GM19438 (cell line): ENCODE data around the gene TLE2.
"Not testable (repeated sequence)": the region's sequence is repeated elsewhere in the genome, so short reads cannot be mapped to it uniquely, and the experiment has no call there.

Source experiments
- ATAC-seq: cut with Tn5 transposase; IDR thresholded peaks from one replicate; pipeline ENCODE4 v1.9.1; 2021; ENCODE audit warnings: low read depth; ENCODE audit not compliant: unreplicated experiment

Gene TLE2

DNA sequence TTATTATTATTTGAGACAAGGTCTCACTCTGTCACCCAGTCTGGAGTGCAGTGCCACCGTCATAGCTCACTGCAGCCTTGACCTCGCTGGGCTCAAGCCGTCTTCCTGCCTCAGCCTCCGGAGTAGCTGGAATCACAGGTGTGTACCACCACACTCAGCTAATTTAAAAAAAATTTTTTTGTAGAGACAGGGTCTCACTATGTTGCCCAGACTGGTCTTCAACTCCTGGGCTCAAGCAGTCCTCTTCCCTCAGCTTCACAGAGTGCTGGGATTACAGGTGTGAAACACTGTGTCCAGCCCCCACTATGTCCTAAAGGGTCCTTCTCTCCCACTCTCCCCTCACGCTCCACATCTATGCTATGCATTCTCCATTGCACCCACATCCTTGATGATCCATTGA lies 9.1 kb upstream of the TLE2 start:
- ATAC-seq, result no peak

DNA sequence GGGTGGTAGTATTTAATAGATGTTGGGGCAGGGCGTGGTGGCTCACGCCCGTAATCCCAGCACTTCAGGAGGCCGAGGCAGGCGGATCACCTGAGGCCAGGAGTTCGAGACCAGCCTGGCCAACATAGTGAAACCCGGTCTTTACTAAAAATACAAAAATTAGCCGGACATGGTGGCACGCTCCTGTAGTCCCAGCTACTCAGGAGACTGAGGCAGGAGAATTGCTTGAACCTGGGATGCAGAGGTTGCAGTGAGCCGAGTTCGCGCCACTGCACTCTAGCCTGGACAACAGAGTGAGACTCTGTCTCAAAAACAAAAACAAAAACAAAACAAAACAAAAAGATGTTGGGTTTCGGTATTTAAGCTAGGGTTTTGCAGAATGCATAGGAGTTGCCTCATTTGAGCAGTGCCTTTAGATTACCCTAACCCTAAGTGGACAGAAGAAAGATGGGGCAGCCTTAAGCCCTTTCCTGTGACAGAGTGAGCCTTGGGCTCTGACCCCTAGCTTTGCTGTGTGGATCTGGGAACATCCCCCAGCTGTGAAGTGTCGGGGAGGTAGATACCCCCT lies 8.0 kb upstream of the TLE2 start:
- not testable (repeated sequence) for ATAC-seq

GRCh38 chr19:3036119-3036976 lies 7.3 kb upstream of the TLE2 start:
- ATAC-seq, result peak; percentile 36

DNA sequence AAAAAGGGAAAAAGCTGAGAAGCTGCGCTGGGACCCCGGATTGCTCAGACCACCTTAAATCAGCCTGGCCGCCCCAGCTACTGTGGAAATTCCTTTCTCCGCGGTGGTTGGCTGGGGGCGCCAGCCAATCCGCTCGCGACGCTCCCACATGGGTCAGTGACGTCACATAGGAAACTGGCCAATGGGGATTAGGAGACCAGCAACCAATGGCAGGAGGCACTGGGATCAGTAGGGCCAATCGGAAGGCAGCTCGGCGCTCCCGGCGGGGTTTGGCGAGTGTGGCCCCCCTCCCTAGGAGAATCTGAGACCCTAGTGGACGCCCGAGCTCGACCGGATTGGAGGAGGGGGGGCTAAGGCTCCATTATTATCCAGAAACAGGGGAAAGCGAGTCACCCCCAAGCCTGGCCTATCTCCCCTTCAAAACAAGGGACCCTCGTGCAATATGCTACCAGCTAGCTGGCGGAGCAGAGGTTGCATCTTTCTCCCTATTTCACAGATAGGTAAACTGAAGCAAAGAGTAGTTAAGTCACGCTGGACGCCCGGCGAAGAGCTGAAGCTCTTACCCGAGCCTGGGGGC lies 6.5 kb upstream of the TLE2 start:
- ATAC-seq, result peak; percentile 91

DNA sequence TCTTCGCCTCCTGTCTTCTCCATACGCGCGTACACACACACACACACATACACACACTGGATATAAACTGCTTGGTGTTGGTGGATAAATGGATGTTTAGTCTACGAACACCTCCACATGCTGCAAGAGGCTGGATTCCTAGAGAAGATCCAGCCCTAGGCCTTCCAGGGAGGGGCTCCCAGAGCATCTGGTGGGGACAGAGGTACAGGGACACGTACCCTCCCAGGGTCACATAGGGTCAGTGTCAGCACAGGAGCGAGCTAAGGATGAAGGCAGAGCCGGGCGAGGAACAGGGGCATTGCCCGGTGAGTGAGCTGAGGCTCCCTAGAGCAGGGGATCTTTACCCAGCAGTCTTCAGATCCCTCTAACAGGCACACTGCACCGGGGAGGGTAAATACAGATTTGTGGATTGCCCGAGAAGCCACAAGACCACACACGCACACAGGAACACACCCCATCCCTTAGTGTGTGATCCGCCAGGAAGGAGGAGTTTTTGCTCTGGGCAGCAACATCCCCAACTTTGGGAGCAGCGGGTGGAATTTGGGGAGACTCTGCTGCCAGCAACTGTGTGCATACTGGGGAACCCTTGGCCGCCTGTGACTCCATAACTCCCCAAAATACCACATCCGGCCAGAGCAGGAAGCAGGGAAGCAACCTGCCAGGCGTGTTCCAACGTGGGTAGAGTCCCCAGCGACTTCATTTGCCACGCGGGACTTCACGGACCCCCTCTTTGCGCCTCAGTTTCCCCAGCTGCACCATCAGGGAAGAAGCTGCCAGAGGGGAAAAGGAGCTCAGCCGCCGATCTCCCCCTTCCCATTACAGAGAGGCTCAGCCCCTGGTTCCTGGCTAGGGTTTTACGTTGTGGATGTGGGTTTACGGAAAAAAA lies 5.8 kb upstream of the TLE2 start:
- no peak for ATAC-seq

GRCh38 chr19:3034406-3034655 lies 5.3 kb upstream of the TLE2 start:
- ATAC-seq, result no peak

DNA sequence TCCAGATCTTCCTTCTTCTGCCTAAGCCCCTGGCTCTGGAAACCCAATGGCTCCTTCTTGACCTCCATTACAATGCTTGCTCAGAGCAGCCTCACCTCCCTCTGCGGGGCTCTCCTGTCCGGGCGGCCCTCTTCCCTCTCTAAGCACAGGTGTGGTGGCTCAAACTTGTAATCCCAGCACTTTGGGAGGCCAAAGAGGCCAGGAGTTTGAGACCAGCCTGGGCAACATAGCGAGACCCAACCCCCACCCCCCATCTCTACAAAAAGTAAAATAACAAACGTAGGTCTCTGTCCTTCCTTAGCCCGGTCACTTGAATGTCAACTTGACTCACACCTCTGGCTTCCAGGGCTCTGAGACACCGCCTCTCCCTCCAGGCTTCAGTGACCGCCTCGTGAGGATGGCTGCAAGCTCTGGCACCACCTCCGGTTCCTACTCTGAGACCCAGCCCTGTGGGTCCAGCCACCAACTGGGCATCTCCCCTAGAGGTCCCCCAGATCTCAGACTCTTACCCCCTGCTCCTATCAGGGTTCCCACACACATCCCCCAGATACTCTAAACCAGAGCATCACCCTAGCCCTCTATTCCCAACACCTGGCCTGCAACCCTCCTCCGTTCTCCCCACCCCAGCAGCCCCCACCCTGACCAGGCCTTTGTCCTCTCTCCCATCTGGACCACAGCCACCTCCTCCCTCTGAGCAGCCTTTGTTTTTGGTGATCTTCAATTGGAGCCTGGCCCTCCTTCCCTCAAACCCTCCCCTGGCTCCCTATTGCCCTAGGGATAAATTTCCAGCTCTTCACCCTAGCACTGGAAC lies 4.7 kb upstream of the TLE2 start:
- ATAC-seq, result no peak

GRCh38 chr19:3031607-3031867 lies 2.5 kb upstream of the TLE2 start:
- no peak for ATAC-seq

DNA sequence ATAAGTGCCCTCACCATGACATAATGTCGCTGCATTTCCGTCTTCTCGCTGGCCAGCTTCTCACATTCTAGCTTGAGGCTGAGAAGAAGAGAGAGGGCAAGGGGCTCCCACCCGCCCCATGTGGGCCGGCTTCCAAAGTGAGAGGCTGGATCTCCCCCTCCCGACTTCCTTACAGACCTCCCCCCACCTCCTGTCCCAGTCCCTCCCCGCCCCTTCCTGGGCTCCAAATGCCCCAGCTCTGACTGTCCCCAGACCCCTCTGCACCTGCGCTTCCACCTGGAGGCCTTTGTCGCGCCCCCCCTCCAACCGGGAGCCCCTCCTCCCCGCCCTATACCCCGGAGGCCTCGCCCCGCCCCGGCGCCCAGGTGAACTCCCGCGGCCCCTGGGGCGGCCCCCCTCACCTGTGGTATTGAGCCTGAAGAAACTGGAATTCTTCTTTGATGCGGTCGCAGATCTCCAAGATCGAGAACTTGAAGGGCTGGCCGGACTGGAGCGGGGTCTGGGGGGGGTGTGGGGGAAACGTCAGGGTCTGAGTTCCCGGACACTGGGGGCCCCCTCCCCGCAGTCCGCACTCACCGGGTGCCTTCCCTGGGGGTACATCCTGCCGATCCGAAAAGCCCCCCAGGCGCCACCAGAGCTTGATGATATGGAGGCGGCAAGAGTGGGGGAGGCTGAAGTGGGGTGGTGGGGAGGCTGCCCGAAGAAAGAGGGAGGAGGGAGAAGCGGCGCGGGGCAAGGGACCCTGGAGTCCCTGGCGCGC lies 595 bp downstream of the TLE2 start:
- no peak for ATAC-seq

DNA sequence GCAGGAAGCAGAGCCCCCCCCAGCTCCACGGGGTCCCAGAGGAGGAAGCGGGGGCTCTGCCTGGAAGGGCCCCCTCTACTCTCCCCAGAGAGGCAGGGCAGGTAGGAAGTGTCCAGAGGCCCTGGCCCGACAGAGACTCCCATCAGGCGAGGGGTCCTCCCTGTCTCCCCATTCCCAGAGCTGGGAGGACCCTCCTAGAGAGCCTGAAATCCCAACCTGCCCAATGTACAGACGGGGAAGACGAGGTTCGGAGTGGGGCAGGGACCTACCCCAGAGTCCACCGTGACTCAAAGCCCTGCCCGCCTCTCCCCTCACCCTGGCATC lies 1.1 kb downstream of the TLE2 start:
- ATAC-seq, result no peak

DNA sequence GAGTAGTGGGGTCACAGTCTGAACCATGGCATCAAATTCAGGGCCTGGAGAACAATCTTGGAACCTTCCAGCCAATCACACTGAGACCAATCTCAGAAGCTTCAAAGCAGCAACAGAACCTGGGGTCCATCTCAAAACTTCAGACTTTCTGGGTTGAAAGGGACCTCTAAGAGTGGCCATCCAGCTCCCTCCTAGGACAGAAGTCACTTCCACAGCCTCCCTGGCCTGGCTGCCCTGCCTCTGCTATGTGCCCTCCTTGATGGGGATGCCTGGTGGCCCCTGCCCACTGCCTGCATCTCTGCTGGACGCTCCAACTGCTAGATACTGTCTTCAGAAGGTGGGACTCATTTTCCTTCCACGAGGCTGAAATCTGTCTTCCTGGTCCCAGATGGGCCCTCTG lies 1.8 kb downstream of the TLE2 start:
- ATAC-seq, result no peak

- ATAC-seq, result no peak
These were observed 2.3 kb downstream of the TLE2 start for GRCh38 chr19:3026768-3027167.

DNA sequence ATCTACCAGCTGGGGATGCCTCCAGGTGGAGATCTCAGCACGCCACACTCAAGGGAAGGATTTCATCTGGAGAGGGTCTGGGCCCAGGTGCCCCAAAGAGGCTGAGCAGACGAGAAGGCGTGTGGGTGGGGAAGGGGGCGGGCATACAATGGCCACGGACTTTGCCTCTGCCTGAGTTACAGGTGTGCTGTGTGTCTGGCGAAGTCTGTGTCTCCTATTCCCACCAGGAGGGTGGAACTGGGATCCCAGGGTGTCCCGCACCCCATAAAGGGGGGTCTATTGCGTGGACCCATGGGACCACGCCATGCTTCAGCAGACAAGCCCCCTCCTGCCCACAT lies 3.6 kb downstream of the TLE2 start:
- no peak for ATAC-seq

- ATAC-seq, result no peak
These were observed 4.1 kb downstream of the TLE2 start for GRCh38 chr19:3024870-3025548.

GRCh38 chr19:3024509-3024869 lies 4.6 kb downstream of the TLE2 start:
- ATAC-seq, result no peak

DNA sequence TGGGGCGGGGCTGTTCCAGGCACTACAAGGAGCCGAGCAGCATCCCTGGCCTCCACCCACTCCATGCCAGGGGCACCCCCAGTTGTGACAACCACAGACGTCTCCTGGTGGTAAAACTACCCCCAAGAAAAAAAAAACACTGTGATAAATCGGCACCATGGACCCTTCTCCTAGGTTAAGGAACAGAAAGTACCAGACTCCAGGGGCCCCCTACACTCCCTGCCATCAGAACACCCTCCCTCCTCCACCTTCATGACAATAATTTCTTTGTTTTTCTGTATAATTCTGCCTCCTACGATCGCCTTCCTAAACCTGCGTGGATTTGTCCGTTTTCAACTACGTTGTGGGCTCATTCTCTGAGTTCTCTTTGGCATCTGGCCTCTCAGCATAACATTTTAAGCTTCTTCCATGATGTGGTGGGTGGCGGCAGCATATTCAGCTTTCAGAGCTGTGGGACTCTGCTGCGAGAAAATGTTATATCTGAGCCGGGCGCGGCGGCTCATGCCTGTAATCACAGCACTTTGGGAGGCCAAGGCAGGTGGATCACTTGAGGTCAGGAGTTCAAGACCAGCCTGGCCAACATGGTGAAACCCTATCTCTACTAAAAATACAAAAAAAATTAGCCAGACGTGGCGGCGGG lies 8.6 kb downstream of the TLE2 start:
- ATAC-seq, result no peak

DNA sequence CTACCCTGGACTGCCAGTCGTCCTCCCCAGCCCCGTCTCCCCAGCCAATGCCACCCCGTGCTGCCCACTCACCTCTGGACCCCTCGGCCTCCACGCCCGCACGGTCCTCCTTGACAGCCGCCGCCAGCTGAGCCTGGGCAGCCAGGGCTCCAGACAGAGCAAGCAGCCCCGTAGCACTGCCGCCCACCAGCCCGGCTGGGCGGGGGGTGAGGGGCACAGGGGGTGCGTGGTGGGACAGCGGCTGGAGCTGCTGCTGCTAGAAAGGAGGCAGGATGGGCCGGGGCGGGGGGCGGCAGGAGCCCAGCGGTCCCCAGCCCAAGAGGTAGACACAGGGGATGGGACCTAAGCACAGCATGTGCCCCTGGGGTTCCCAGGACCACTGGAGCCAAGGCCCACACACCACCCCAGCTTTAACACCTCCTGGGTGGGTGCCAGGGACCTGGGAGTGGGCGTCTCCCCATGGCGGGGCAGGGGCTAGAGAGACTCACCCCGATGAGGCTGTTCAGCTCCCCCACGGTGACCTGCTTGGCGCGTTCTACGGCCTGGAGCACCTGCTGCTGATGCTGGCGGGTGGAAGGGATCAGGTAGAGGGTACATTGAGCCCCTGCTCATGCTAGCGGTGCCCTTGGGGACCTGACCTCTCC lies 9.7 kb downstream of the TLE2 start:
- no peak for ATAC-seq

GRCh38 chr19:3017923-3018322 lies 11.2 kb downstream of the TLE2 start:
- no peak for ATAC-seq
